Stomach (tissue), 4 donors: Measurements from ENCODE around the gene EN1.

Experiments
- POLR2AphosphoS5 ChIP-seq, 3 donors: sonication (generic); formaldehyde crosslinking; IDR thresholded peaks; one replicate each; pipeline ENCODE4 v1.6.1; 2016; ENCODE audit warnings: antibody characterized with exemption in 3 of 3
- TF ChIP-seq, protein P1 (sequence below), 7 experiments: fragments of 450-650 bp in 4 of 7; fragments of 200-600 bp in 3 of 7; sonication (generic) in 3 of 7; IDR thresholded peaks; one replicate each; pipeline ENCODE4 v1.5.1; 2016 to 2019; ENCODE audit warnings: antibody characterized with exemption in 7 of 7, control low read depth in 2 of 7, mild to moderate bottlenecking in 1 of 7

DNA sequence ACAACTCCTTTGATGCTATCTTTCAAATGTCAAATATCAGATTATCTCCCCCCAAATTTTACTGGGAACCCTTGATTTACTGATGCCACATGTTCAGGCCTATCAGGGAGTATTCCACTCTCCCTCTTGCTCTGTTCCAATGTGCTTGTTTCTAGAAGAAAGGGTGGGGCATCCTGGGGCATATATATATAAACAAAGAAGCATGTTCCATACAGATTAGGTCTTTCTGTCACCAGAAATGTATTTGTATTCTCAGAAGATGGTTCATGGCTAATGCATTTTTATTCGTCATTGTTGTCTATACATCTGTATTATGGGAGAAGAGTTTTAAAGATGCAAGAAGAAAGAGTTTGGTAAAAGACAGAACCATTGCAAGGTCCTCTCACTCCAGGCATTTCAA lies 24.9 kb downstream of the EN1 start:
- TF ChIP-seq, protein P1, sequence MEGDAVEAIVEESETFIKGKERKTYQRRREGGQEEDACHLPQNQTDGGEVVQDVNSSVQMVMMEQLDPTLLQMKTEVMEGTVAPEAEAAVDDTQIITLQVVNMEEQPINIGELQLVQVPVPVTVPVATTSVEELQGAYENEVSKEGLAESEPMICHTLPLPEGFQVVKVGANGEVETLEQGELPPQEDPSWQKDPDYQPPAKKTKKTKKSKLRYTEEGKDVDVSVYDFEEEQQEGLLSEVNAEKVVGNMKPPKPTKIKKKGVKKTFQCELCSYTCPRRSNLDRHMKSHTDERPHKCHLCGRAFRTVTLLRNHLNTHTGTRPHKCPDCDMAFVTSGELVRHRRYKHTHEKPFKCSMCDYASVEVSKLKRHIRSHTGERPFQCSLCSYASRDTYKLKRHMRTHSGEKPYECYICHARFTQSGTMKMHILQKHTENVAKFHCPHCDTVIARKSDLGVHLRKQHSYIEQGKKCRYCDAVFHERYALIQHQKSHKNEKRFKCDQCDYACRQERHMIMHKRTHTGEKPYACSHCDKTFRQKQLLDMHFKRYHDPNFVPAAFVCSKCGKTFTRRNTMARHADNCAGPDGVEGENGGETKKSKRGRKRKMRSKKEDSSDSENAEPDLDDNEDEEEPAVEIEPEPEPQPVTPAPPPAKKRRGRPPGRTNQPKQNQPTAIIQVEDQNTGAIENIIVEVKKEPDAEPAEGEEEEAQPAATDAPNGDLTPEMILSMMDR (IDR thresholded peaks at IDR 0.05), result no peak
- TF ChIP-seq POLR2AphosphoS5 (IDR thresholded peaks at IDR 0.05), result no peak
